NCI-H146 treated with DMSO at 0.1 percent for 48 hours (cell line): ENCODE data around the gene ADIPOR1.
"Not testable (repeated sequence)": the region's sequence is repeated elsewhere in the genome, so short reads cannot be mapped to it uniquely, and the experiment has no call there.

Experiments used
- DNase-seq: peaks from one replicate; lab custom pipeline; 2025; ENCODE audit not compliant: unreplicated experiment; lab: John Stamatoyannopoulos, UW

ADIPOR1 gene

DNA sequence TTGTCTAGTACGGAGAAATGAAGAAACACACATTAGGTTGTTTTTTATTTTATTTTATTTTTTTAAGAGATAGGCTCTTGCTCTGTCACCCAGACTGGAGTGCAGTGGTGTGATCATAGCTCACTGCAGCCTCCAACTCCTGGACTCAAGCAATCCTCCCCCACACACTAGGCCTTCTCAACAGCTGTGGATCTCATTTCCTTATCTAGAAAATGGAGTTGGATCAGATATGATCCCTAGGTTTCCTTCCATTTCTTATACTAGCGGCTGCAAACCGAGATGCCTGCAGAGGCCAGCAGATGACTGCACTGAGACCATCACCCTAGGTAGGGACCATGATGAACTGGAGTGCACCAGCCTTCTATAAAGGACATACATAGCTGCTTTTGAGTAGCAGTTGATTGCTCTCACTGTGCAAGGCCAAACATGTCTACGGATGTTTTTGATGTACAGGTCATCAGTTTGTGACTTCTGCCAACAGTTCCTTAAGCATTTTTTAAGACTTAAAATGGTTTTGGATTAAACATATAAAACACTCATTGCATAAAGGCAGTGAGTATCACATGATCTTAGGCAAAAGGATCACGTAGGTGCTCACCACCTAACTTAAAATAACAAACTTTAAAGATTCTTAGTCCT lies 19.7 kb downstream of the ADIPOR1 start:
- DNase-seq = no peak

DNA sequence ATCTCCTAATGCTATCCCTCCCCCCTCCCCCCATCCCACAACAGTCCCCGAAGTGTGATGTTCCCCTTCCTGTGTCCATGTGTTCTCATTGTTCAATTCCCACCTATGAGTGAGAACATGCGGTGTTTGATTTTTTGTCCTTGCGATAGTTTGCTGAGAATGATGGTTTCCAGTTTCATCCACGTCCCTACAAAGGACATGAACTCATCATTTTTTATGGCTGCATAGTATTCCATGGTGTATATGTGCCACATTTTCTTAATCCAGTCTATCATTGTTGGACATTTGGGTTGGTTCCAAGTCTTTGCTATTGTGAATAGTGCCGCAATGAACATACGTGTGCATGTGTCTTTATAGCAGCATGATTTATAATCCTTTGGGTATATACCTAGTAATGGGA lies 21.7 kb downstream of the ADIPOR1 start:
- not testable (repeated sequence) for DNase-seq

DNA sequence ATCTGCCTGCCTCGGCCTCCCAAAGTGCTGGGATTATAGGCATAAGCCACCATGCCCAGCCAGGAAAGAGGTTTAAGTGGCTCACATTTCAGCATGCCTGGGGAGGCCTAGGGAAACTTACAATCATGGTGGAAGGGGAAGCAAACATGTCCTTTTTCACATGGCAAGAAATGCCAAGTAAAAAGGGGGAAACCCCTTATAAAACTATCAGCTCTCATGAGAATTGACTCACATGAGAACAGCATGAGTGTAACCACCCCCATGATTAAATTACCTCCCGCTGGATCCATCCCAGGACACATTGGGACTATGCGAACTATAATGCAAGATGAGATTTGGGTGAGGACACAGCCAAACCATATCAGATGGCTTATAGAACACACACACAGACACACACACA lies 22.3 kb downstream of the ADIPOR1 start:
- DNase-seq = no peak

DNA sequence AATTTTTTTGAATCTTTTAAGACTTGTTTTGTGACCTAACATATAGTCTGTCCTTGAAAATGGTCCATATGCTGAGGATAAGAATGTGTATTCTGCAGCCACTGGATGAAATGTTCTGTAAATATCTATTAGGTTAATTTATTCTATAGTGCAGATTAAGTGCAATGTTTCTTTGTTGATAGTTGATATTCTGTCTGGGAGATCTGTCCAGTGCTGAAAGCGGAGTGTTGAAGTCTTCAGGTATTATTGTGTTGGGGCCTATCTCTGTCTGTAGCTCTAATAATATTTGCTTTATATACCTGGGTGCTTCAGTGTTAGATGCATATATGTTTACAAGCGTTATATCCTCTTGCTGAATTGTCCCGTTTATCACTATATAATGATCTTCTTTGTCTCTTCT lies 23.4 kb downstream of the ADIPOR1 start:
- DNase-seq = no peak

DNA sequence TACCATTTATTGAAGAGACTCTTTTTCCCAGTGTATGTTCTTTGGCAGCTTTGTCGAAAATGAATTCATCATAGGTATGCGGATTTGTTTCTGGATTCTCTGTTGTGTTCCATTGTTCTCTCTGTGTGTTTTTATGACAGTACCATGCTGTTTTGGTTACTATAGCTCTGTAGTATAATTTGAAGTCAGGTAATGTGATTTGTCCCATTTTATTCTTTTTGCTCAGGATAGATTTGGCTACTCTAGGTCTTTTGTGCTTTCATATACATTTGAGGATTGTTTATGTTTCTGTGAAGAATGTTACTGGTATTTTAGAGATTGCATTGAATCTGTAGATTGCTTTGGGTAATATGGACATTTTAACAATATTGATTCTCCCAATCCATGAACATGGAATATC lies 25.6 kb downstream of the ADIPOR1 start:
- DNase-seq = no peak

DNA sequence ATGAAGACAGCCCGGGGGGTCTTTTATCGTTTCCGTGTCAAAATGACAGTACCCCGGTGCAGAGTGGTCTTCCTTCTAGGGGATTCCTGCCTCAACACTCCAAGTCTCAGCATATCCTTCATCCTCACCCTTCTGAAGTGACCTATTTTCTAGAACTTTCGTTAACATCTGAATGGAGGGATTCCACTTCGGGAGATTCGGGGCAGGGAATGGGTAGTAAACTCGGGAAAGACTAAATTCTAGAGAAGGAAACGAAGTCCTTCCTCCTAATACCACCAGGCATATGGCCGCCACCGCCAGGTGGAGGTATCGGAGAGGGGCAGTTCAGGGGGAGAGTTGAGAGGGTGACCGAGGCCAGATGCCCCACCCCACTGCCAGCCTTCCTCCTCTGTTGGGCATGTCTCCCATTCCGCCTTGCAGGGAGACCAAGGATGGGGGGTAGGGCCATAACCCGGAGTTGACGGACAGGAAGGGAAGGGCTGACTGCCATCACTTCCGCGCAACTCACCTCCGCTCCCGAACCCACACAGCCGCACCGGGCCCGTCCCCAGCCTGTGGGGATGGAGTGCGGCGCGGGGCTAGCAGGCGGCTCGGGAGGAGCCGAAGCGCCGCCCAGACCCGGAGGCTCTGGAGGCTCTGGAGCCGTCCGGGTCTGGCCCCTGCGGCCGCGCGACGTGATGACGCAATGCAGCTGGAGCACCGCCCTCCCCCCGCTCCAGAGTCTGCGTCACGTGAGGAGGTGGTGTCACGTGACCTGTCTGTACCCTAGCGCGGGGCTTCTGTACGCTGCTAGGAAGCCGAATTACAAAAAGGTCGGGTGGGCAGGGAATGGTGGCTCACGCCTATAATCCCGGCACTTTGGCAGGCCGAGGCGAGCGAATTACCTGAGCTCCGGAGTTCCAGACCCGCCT lies 31.3 kb downstream of the ADIPOR1 start, which contains the start of gene KLHL12:
Gene KLHL12 (minus strand): TSS at position 654 of the 911 bp plus-strand sequence. CDS start 2,072 bp downstream, outside the sequence.
- DNase-seq = peak; percentile 95

DNA sequence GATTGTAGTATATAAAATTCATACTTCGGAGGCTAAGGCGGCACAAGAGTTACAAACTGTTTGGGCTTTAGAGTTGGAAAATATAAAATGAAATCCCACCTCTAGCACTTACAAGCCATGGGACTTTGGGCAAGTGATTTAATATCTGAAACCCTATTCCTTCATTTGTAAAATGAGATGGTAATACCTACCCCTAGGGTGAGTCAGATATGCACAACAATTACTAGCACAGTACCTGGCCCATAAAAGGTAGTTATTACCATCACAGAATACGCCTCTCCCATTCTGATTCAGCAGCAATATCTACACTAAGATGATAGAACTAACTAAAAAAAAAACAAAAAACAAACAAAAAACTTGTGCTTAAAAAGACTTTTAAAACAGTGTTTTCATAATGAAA lies 34.6 kb downstream of the ADIPOR1 start:
- DNase-seq = no peak

DNA sequence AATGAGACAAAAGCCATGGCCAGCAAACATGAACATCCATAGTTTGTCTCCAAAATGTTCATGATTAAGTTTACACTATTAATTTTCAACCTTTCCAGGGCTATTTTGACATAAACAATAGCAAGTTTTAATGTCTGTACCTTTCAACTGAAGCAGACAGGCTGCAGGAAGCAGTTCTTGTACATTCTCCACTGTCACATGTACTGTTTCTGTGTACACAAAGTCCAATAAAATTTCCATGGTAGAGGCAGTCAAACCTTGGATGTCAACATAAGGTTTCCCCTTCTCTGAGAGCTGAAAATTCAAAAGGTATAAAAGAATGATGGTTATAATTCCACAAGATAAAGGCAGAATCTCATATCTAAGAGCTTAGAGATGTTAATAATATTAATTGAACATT lies 38.5 kb downstream of the ADIPOR1 start:
- no peak for DNase-seq

DNA sequence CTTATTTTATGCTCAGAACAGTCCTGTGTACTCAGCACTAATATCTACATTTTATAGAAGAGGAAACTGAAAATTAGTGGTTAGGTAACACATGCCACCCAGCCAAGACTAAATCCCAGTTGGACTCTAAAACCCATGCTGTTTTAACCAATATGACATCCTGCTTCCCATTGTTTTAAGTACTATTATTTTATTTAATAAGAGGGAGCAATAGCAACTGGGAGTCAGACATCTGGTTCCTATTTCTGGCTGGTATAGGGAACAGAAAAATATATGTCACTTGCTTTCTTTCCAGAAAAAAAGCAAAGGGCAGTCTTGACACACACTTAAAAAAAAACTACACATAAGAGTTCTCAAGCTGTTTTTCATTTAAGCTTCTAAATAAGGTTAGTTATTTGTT lies 43.0 kb downstream of the ADIPOR1 start:
- peak; percentile 36 for DNase-seq

DNA sequence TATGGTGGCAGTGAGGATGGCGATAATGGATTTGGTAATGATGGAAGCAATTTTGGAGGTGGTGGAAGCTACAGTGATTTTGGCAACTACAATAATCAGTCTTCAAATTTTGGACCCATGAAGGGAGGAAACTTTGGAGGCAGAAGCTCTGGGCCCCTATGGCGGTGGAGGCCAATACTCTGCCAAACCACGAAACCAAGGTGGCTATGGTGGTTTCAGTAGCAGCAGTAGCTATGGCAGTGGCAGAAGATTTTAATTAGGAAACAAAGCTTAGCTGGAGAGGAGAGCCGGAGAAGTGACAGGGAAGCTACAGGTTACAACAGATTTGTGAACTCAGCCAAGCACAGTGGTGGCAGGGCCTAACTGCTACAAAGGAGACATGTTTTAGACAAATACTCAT lies 45.6 kb downstream of the ADIPOR1 start:
- DNase-seq = not testable (repeated sequence)

DNA sequence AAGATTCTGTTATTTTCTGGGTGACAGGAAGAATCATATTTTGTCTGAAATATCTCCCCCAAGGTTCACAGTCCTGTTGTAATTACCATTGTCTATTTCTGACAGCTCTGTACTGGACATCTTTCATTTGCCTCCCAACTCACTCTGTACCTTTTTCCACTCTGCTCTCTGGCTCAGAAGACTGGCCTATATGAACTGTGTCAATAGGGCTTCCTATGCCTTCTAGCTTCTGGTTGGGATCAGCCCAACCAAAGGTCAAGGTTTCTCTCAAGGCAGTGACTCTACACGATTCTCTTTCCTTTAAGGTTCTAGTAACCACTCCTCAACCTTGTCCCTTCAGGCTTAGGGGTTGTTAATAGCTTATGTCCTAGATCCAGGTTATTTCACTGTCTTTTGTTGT lies 48.6 kb downstream of the ADIPOR1 start:
- DNase-seq = no peak

DNA sequence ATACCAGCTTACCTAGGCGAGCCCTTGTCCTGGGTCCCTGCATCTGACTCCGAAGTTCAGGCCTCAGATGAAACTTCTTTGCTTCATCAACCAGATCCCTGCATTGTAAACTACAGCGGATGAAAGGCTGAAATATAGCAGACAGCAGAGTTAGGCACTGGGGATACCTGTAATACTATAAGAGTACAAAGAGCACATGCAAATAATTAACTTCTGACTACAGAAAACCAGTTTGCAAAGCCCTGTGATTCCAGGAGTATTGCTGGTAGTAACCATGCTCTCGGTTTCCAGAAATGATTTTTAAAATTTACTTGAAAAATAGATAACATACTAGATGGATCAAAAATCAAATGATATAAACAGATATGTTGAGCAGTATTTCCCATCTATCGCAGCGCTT lies 49.1 kb downstream of the ADIPOR1 start:
- no peak for DNase-seq

DNA sequence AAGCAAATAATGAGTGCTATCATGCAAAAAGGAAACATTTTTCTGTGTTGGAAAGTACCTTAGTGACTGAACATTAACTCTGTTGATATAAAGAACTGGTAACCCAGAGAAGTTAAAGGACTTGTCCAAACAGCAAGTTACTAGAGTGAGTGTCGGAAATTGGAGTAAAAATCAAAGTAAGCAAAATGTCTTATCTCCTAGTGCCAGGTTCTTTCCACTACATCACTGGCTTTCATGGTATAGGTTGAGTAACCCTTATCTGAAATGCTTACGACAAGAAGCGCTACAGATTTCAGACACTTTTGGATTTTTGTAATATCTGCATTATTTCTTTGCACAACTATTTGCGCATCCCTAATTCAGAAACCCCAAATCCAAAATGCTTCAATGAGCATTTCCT lies 52.8 kb downstream of the ADIPOR1 start:
- DNase-seq = no peak

DNA sequence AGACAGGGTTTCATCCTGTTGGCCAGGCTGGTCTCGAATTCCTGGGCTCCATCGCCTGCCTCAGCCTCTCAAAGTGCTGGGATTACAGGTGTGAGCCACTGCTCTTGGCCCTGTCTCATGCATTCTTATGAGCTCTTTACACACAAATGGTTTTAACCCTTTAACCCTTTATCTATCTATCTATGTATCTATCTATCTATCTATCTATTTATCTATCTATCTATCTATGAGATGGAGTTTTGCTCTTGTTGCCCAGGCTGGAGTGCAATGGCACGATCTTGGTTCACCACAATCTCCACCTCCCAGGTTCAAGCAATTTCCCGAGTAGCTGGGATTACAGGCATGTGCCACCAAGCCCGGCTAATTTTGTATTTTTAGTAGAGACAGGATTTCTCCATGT lies 54.3 kb downstream of the ADIPOR1 start:
- DNase-seq = not testable (repeated sequence)

DNA sequence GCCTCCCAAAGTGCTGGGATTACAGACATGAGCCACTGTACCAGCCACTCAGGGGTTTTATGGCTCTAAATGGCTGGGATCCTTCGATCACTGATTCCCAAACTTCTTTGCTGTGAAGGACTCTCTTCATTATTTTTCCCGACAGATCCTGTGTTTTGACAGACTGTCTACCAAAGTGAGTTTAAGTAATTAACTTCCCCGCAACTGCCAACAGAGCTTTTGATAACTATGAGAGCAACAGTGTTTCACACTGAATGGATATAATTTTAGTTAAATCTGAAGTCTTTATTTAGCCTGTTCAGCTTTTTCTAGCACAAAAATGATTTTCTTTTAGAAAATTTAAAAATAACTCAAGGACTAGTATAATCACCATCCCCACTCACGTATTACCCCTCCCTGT lies 56.6 kb downstream of the ADIPOR1 start:
- no peak for DNase-seq

DNA sequence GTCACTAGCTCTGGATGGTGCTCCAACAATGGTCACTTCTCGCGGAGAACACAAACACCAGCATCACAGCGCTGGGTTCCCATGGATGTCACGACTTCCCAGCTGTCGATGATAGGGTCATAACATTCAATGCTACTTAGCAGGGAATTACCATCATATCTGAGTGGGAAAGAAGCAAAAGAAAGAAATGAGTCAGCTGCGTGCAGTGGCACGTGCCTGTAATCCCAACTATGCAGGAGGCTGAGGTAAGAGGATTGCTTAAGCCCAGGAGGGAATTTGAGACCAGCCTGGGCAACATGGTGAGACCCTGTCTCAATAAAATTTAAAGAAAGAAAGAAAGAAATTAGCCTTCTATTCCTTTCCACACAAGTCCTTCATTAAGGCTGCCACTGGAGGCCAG lies 65.6 kb downstream of the ADIPOR1 start:
- no peak for DNase-seq
